Measurements from ENCODE around the gene NCCRP1. TPM values are rescaled to one million over a fixed set of nuclear protein-coding genes. Genes with fewer than 3 reads are reported as not detected.
"Not testable (repeated sequence)": the region's sequence is repeated elsewhere in the genome, so short reads cannot be mapped to it uniquely, and the experiment has no call there.

NCCRP1 gene
- polyA plus RNA-seq, 1 donor from 2014 or later = not detected

- no peak overlapping the region for H3K4me2 ChIP-seq (ENCODE audit: low read length)
- no peaks in the 10 kb centered on the region for H3K36me3 ChIP-seq (ENCODE audit: insufficient read depth, low read length)
- no peak overlapping the region for H3K27ac ChIP-seq (ENCODE audit: low read length)
- no peaks in the 10 kb centered on the region for H3K27me3 ChIP-seq (ENCODE audit: insufficient read depth, low read depth, low read length)
- no peak overlapping the region for H3K4me3 ChIP-seq (ENCODE audit: low read length)
- no peaks in the 10 kb centered on the region for H3K79me2 ChIP-seq (replicated peaks; ENCODE audit: insufficient read depth, low read length)
- H3F3A ChIP-seq (ENCODE audit: insufficient read depth, low read length, poor library complexity, severe bottlenecking) = no peaks in the 10 kb centered on the region
- no peaks in the 10 kb centered on the region for H4K20me1 ChIP-seq (ENCODE audit: insufficient read depth)
- H3K9ac ChIP-seq (ENCODE audit: low read length) = no peak overlapping the region
- no peak overlapping the region for H2AFZ ChIP-seq (ENCODE audit: low read depth, low read length)
- no peaks in the 10 kb centered on the region for H3K9me3 ChIP-seq (ENCODE audit: low read length)
- TF ChIP-seq EZH2 (IDR thresholded peaks at IDR 0.05; ENCODE audit: borderline replicate concordance, insufficient read depth, low read length, poor library complexity, severe bottlenecking) = no peak
- TF ChIP-seq RAD21 (conservative IDR thresholded peaks at IDR 0.05) = no peak
- TF ChIP-seq, protein P1, sequence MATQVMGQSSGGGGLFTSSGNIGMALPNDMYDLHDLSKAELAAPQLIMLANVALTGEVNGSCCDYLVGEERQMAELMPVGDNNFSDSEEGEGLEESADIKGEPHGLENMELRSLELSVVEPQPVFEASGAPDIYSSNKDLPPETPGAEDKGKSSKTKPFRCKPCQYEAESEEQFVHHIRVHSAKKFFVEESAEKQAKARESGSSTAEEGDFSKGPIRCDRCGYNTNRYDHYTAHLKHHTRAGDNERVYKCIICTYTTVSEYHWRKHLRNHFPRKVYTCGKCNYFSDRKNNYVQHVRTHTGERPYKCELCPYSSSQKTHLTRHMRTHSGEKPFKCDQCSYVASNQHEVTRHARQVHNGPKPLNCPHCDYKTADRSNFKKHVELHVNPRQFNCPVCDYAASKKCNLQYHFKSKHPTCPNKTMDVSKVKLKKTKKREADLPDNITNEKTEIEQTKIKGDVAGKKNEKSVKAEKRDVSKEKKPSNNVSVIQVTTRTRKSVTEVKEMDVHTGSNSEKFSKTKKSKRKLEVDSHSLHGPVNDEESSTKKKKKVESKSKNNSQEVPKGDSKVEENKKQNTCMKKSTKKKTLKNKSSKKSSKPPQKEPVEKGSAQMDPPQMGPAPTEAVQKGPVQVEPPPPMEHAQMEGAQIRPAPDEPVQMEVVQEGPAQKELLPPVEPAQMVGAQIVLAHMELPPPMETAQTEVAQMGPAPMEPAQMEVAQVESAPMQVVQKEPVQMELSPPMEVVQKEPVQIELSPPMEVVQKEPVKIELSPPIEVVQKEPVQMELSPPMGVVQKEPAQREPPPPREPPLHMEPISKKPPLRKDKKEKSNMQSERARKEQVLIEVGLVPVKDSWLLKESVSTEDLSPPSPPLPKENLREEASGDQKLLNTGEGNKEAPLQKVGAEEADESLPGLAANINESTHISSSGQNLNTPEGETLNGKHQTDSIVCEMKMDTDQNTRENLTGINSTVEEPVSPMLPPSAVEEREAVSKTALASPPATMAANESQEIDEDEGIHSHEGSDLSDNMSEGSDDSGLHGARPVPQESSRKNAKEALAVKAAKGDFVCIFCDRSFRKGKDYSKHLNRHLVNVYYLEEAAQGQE (IDR thresholded peaks at IDR 0.05; ENCODE audit: borderline replicate concordance) = no peak
- TF ChIP-seq TAF1 (IDR thresholded peaks at IDR 0.05; ENCODE audit: low read depth) = no peak
- TF ChIP-seq CTCF (IDR thresholded peaks at IDR 0.05; ENCODE audit: poor library complexity, severe bottlenecking) = no peak
- no peak for TF ChIP-seq MXI1 (conservative IDR thresholded peaks at IDR 0.05; ENCODE audit: poor library complexity, severe bottlenecking)
- no peak for TF ChIP-seq POLR2AphosphoS5 (IDR thresholded peaks at IDR 0.05)
- TF ChIP-seq SMC3 (conservative IDR thresholded peaks at IDR 0.05; ENCODE audit: poor library complexity) = no peak
- TF ChIP-seq EP300 (conservative IDR thresholded peaks at IDR 0.05; ENCODE audit: poor library complexity, severe bottlenecking) = no peak
- no peaks in the 10 kb centered on the region for H3K9me2 ChIP-seq (ENCODE audit: insufficient read depth, low read length)
Measured at GRCh38 chr19:39238944-39239343, 42.2 kb downstream of the NCCRP1 start.

DNA sequence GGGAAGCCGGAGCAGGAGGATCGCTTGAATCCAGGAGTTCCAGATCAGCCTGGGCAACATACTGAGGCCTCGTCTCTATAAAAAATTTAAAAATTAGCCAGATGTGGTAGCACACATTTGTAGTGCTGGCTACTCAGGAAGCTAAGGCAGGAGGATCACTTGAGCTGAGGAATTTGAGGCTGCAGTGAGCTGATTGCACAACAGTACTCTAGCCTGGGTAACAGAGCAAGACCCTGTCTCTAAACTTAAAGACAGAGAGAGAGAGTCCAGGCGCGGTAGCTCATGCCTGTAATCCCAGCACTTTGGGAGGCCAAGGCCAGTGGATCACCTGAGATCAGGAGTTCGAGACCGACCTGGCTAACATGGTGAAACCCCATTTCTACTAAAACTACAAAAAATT, 43.7 kb downstream of the NCCRP1 start:
- Histone ChIP-seq H3K9ac (ENCODE audit: low read length) (no peak overlapping the region), H3K9me3 (ENCODE audit: low read length) (no peaks in the 10 kb centered on the region), H3K9me2 (ENCODE audit: insufficient read depth, low read length) (no peaks in the 10 kb centered on the region), H3K27ac (ENCODE audit: low read length) (no peak overlapping the region), H3K4me3 (ENCODE audit: low read length) (no peak overlapping the region), H2AFZ (ENCODE audit: low read depth, low read length) (no peak overlapping the region), H3F3A (ENCODE audit: insufficient read depth, low read length, poor library complexity, severe bottlenecking) (no peaks in the 10 kb centered on the region), H3K27me3 (ENCODE audit: insufficient read depth, low read depth, low read length) (no peaks in the 10 kb centered on the region), H4K20me1 (ENCODE audit: insufficient read depth) (no peaks in the 10 kb centered on the region), H3K36me3 (ENCODE audit: insufficient read depth, low read length) (no peaks in the 10 kb centered on the region), H3K4me2 (ENCODE audit: low read length) (no peak overlapping the region), H3K79me2 (replicated peaks; ENCODE audit: insufficient read depth, low read length) (no peaks in the 10 kb centered on the region)
- TF ChIP-seq TAF1 (IDR thresholded peaks at IDR 0.05; ENCODE audit: low read depth) = no peak
- TF ChIP-seq EP300 (conservative IDR thresholded peaks at IDR 0.05; ENCODE audit: poor library complexity, severe bottlenecking) = no peak
- TF ChIP-seq POLR2AphosphoS5 (IDR thresholded peaks at IDR 0.05) = no peak
- TF ChIP-seq, protein P1 (IDR thresholded peaks at IDR 0.05; ENCODE audit: borderline replicate concordance) = no peak
- no peak for TF ChIP-seq EZH2 (IDR thresholded peaks at IDR 0.05; ENCODE audit: borderline replicate concordance, insufficient read depth, low read length, poor library complexity, severe bottlenecking)
- TF ChIP-seq SMC3 (conservative IDR thresholded peaks at IDR 0.05; ENCODE audit: poor library complexity) = no peak
- no peak for TF ChIP-seq CTCF (IDR thresholded peaks at IDR 0.05; ENCODE audit: poor library complexity, severe bottlenecking)
- TF ChIP-seq RAD21 (conservative IDR thresholded peaks at IDR 0.05) = no peak
- no peak for TF ChIP-seq MXI1 (conservative IDR thresholded peaks at IDR 0.05; ENCODE audit: poor library complexity, severe bottlenecking)

- not testable (repeated sequence) for H3K9ac ChIP-seq (ENCODE audit: low read length); H3K4me2 ChIP-seq (ENCODE audit: low read length); H3K4me3 ChIP-seq (ENCODE audit: low read length); H3K9me2 ChIP-seq (ENCODE audit: insufficient read depth, low read length); H3K36me3 ChIP-seq (ENCODE audit: insufficient read depth, low read length); H3K9me3 ChIP-seq (ENCODE audit: low read length); H4K20me1 ChIP-seq (ENCODE audit: insufficient read depth); H3K27ac ChIP-seq (ENCODE audit: low read length); H3K79me2 ChIP-seq (replicated peaks; ENCODE audit: insufficient read depth, low read length); H2AFZ ChIP-seq (ENCODE audit: low read depth, low read length); H3F3A ChIP-seq (ENCODE audit: insufficient read depth, low read length, poor library complexity, severe bottlenecking)
- H3K27me3 ChIP-seq (ENCODE audit: insufficient read depth, low read depth, low read length) = peaks cover 19% of the 10 kb centered on the region
Measured at GRCh38 chr19:39243741-39244140, 47.0 kb downstream of the NCCRP1 start.
